Left ventricle myocardium superior (tissue), 1 donor: ENCODE measurements around the gene CXCL11. TPM values are rescaled to one million over a fixed set of nuclear protein-coding genes. Genes with fewer than 3 reads are reported as not detected.
"Not testable (repeated sequence)": the region's sequence is repeated elsewhere in the genome, so short reads cannot be mapped to it uniquely, and the experiment has no call there.

ENCODE experiments used
- ATAC-seq: fragments of 200-7000 bp; cut with Tn5 transposase; one replicate; pipeline ENCODE4 v1.9.1; 2020; ENCODE audit warnings: mild to moderate bottlenecking, moderate library complexity
- DNase-seq: peaks from one replicate; pipeline ENCODE4 v3.0.0-alpha.2; 2020
- intact Hi-C: fragments of 100-400 bp; cut with micrococcal nuclease; formaldehyde crosslinking; loops from one replicate; pipeline ENCODE4 v1.11.0; 2022
- total RNA-seq: library from RNA; stranded (reverse); fragmentation: NEBNext Ultra II Directional; extraction: Animal tissue kit (Norgen Biotek cat#: 25700); gene quantifications from one replicate; pipeline ENCODE4 v1.2.1, GENCODE V29; 2021
- donor health status: DM: no; HTN: yes; CAD: no; lungs with severe emphysema.

The CXCL11 gene
- total RNA-seq, 1 donor from 2014 or later = 0.42 TPM

DNA sequence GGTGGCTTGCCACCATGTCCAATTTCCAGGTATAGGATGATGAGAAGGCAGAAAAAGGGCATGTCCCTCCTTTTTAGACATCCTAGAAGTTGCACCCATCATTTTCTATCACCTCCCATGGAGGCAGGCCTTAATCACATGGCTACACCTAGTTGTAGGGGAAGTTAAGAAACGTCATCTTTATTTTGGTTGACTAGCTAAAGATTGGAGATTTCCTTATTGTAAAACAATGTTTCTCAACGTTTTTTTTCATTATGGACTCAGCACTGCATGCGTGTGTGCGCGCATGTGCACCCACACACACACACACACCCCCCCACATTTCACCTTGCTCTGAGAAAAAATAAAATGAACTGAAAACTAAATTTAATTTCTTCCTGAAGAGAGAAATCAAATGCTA is 26.6 kb downstream of the CXCL11 start:
- DNase-seq (no peak), ATAC-seq (no peak)
- intact Hi-C loops = no loop called here

DNA sequence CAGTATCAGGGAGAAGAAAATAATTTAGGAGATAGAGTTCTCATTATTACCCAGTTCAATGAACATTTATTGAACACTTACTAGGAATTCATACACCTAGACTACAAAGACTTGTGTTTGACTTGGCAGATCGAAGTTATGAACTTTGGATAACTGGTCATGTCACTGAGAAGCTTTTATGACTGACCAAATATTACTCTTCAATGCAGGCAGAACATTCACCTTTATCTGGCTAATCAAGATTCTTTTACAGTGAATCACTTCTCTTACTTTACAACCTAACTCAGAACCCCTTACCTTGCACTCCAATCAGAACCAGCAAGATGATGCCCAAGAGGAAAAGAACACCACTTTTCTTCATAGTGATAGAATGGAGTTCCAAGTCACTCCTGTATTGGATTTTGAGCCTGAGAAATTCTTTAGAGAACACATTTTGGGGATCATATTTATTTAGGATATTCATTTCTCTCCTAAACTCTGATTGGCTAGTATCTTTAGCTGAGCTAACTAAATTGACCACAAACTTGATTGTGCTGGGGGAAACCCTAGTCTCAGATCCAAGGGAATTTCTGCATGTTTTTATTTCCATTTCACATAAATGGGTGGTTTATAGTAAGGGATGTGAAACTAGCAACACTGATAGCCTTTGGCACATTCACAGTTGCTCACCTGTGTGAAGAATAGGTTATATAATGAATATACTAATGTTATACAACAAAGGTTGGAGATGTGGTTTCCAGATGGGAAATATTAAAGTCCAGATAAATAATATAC is 28.6 kb downstream of the CXCL11 start, which contains the start of gene CXCL9:
TSS of gene CXCL9 (minus strand) at position 421 of the 774 bp plus-strand sequence. CDS start at position 361, 60 bp downstream.
- no peak for ATAC-seq
- intact Hi-C loops = no loop called here
- no peak for DNase-seq

GRCh38 chr4:76003620-76004019 is 32.2 kb downstream of the CXCL11 start:
- intact Hi-C loops = no loop called here
- DNase-seq = no peak
- ATAC-seq = no peak

GRCh38 chr4:76003035-76003434 is 32.8 kb downstream of the CXCL11 start:
- intact Hi-C loops = no loop called here
- DNase-seq (no peak), ATAC-seq (peak; percentile 95)

DNA sequence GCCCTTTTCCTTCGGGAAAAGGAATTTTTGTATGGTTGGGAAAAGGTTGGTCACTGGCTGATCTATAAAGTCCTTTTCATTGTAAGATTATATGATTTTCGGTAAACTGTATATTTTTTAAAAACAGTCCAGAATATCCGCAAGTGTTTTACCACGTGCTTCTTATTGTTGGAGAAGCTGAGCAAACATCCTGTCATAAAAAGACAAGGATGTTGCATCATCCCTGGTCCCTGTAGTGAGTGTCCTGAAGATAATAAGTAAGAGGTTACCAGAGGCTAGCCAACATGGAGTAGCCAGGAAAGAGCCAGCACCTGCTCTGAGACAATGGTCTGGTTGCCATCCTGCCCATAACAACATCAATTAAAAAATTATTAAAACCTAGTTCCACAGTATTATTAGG is 33.7 kb downstream of the CXCL11 start:
- no peak for DNase-seq
- ATAC-seq = peak; percentile 83
- intact Hi-C loops = no loop called here

GRCh38 chr4:76001700-76002099 is 34.2 kb downstream of the CXCL11 start:
- DNase-seq (no peak), ATAC-seq (no peak)
- intact Hi-C loops = no loop called here

DNA sequence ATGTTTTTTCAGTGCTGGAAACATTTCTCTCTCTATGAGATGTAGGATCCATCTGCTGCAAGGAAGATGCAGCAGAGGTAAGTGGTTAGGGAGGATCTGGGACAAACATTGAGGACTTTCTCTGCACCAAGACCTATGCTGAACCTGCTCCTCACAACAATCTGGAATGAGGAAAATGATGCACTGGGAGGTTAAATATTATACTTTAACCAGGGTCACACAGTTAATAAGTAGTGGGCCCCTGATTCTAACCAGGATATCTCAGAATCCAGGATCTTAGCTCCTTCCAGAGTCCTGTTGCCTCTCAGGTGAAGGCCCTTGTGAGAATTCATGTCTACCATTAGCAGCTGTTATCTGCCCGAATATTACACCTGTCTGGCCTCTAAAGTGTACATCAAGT is 35.6 kb downstream of the CXCL11 start:
- intact Hi-C loops = no loop called here
- ATAC-seq (no peak), DNase-seq (no peak)

DNA sequence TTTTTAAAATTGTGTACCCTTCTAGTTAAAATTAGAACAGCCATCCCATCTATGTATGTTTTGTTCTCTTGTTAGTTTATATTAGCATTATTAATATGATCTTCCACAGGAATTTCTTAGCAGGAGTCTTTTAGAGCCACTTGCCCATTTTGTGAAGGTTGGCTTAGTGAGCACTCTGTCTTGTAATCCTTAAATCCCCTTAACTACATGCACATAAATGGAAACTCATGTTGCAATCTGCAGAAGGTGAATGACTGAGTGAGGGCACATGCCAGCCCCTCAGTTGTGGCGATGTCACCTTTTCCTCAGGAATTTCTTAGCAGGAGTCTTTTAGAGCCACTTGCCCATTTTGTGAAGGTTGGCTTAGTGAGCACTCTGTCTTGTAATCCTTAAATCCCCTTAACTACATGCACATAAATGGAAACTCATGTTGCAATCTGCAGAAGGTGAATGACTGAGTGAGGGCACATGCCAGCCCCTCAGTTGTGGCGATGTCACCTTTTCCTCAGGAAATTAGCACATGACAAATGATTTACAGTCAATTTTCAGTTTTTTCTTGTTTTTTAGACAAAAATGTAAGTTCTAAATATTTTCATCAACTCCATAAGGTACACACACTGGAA is 37.2 kb downstream of the CXCL11 start:
- intact Hi-C loops = loop anchor here (5.0 kb wide), 1 partner anchor 89 kb away; no protein-coding TSS in a partner anchor
- DNase-seq, ATAC-seq: not testable (repeated sequence)

DNA sequence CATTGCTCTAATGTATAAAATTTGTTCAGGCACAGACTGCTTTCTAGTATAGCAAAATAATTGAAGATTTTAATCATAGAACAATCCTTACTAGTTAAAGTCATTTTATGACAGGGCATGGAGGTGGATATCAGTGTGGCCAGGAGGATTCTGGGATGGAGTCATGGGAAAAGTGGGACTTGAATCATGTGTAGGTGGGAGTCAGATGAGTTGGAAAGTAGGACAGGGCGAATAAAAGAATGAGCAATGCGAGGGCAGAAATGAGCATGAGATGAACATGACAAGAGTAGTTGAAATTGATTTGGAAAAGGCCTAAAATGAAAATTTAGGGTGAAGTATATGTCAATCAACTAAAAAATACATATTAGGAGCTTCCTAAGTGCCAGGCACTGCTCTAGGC is 37.9 kb downstream of the CXCL11 start:
- DNase-seq (no peak), ATAC-seq (no peak)
- intact Hi-C loops = loop anchor here (5.0 kb wide), 1 partner anchor 89 kb away; no protein-coding TSS in a partner anchor

DNA sequence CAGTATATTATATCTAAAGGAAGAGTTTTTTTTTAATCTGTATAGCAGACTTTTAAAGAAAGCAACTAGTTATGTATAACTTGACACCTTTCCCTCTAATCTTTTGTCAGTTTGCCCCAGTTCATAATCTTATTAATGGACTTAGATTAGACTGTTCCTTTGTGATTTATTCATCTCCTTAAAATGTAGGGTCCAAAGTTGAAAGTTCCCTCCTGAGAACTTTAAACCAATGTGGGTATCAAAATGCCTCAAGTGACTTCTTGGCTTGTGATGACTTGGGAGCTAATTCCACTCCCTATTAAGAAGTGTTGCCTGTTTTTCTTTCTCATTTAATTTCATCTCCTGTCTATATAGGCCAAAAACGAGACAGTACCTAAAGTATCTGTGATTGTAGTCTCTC is 38.8 kb downstream of the CXCL11 start:
- DNase-seq = no peak
- no peak for ATAC-seq
- intact Hi-C loops = loop anchor here (5.0 kb wide), 1 partner anchor 90 kb away; no protein-coding TSS in a partner anchor

- DNase-seq (no peak), ATAC-seq (peak; percentile 25)
- intact Hi-C loops = loop anchor here (2.0 to 5.0 kb wide), 2 partner anchors 71 to 92 kb away; no protein-coding TSS in a partner anchor
Observed at GRCh38 chr4:75995727-75996126, 40.1 kb downstream of the CXCL11 start.

GRCh38 chr4:75992462-75992861 is 43.4 kb downstream of the CXCL11 start:
- ATAC-seq = no peak
- intact Hi-C loops = no loop called here
- DNase-seq = no peak

DNA sequence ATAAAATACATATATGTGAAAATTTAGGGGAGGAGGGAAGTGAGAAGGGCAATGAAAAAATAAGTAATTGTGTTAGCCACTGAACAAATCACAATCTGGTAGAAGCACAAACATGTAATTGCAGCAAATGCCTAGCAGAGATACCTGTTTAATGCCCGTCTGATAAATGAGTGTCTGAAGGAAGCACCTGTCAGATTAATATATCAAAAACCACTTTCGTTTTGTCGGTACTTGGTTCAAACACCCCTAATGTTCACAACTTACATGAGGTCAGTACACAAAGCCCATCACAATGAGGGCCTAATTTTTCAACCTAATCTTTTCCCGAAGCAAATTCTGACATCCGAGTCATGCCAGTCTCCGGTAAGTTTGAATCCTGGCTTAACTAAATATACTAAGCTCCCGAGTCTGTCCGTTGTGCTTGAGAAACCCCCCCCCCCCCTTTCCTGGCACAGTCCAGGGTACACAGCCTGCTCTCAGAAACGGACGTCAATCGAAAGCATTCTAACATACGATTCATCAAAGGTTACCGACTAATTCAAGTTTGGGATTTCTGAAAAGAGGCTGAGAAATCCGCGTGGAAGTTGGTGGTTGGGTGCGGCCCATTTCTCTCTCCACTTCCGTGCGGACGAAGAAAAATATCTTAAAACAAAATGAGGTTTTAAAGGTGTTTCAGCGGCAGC is 45.9 kb downstream of the CXCL11 start:
- DNase-seq (no peak), ATAC-seq (peak; percentile 14)
- intact Hi-C loops = no loop called here

GRCh38 chr4:75985116-75985515 is 50.8 kb downstream of the CXCL11 start:
- DNase-seq (no peak), ATAC-seq (no peak)
- intact Hi-C loops = no loop called here

Other genes with a start within 250 kb of the CXCL11 start
- gene PPEF2, start 133.6 kb downstream of the CXCL11 start, total RNA-seq = not detected
- gene NAAA, start 95.1 kb downstream of the CXCL11 start, total RNA-seq = 11.5 TPM
- 18.4 TPM for gene SDAD1, start 45.1 kb downstream of the CXCL11 start, total RNA-seq
- 0.35 TPM for gene CXCL9, start 28.6 kb downstream of the CXCL11 start, total RNA-seq
- 1.2 TPM for gene CXCL10, start 12.6 kb downstream of the CXCL11 start, total RNA-seq
- gene ART3, start 38.6 kb upstream of the CXCL11 start, total RNA-seq = 145 TPM
- 17.3 TPM for gene NUP54, start 112.3 kb upstream of the CXCL11 start, total RNA-seq
- 91.4 TPM for gene SCARB2, start 177.8 kb upstream of the CXCL11 start, total RNA-seq
- 2.4 TPM for gene FAM47E, start 215.7 kb upstream of the CXCL11 start, total RNA-seq